ENCODE measurements around the gene ASGR1.
"Not testable (repeated sequence)": the region's sequence is repeated elsewhere in the genome, so short reads cannot be mapped to it uniquely, and the experiment has no call there.

The ASGR1 gene

GRCh38 chr17:7147772-7148171, 31.4 kb downstream of the ASGR1 start:
- DNase-seq, result no peak

DNA sequence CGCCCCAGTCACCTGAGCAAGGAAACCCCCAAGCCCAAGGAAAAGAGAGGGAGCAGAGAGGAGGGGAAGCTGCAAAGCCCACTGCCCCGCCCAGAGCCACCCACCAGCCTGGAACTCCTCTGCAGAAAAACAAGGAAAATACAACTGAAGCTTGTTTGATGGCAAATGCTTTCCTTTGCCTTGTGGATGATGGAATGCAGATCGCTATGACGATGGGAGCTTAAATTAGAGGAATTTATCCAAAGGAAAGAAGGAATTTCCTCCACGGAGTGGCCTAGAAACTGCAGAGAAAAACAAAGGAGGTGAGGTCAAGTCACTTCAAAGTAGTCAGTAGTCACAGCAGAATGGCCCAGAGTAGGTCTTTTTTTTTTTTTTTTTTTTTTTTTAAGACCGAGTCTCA, 33.1 kb downstream of the ASGR1 start:
- DNase-seq, result no peak

GRCh38 chr17:7144213-7144612, 35.0 kb downstream of the ASGR1 start:
- no peak for DNase-seq

DNA sequence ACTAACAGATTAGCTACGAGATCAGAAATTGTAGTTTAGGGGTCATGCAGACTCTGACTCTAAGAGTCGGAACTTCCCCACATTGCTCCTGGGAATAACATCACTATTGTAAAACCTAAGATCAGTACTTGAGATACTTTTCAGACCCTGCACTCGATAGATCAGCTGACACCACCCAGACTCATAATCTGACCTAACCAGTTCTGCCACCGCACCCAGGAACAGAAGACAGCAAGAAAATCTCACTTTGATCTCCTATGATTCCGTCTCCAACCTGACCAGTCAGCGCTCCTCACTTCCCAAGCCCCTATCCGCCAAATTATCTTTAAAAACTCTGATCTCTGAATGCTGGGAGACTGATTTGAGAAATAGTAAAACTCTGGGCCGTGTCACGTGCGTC, 37.3 kb downstream of the ASGR1 start:
- DNase-seq, result no peak

DNA sequence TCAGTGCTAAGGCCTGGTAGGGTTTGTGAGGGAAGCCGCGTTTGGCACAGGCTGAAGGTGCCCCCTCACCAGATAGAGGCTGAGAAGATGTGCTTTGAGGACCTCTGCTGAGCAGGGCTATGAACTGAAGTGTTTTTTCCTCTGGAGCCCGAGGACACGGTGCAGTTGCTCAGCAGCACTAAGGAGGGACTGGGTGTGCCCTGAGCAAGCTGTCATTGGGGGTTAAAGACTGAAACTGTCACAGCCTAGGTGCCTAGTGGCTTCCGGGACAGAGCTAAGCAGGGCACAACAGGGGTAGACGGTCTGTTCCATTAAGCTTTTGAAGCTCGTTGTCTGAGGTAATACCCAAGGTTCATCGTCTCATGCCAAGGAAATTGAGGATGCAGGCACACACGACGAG, 39.8 kb downstream of the ASGR1 start:
- DNase-seq, result no peak

DNA sequence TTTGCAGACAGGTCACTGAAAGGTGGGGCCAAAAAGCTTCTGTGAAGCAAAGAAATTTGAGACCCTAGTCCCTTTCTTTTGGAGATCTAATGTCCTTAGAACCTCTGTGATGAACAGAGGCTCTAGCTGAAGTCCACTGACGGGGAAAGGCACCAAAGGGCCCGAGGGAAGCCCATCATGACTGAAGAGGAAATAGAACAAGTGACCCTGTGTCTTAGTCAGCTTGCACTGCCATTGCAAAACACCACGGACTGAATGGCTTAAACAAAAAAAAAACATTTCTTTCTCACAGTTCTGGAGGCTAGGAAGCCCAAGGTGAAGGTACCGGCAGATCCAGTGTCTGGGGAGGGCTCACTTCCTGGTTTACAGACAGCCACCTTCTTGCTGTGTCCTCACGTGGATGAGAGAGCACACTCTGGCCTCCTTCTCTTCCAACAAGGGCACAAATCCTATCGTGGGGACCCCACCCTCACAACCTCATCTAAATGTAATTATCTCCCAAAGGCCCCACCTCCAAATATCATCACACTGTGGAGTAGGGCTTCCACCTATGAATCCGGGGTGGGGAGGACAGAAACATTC, 40.3 kb downstream of the ASGR1 start:
- DNase-seq, result no peak

GRCh38 chr17:7137171-7137943, 41.8 kb downstream of the ASGR1 start:
- no peak for DNase-seq

GRCh38 chr17:7136266-7136877, 42.8 kb downstream of the ASGR1 start:
- DNase-seq, result peak; percentile 82 to 86

GRCh38 chr17:7133916-7134315, 45.3 kb downstream of the ASGR1 start:
- no peak for DNase-seq

- peak; percentile 39 to 45 for DNase-seq
These were observed 45.7 kb downstream of the ASGR1 start for GRCh38 chr17:7133424-7133823.

DNA sequence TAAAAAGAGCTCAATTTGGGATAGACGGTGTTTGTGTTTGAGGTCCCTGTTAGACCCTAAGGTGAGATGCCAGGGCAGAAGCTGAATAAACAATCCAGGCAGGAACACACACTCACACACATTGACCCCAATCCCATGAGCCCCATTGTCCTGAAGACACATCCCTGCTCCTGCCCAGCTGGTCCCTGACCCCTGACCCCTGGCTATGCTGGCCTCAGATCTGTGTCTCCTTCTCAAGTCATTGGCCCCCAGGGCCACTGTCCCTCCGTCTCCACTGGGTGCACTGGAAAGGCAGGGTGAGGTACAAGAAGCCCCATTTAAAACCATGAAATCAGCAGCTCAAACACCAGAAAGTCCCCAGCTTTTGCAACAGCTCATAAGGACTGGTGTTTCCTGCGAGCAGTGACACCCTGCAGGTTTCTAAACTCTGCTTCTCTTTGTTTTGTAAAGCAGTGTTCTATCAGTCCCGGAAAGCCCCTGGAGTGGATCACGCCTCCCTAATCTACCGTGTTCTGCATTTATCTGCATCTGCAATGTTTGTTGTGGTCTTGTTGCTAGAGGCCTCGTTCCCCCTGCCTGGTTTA, 46.6 kb downstream of the ASGR1 start:
- peak; percentile 38 to 56 for DNase-seq

DNA sequence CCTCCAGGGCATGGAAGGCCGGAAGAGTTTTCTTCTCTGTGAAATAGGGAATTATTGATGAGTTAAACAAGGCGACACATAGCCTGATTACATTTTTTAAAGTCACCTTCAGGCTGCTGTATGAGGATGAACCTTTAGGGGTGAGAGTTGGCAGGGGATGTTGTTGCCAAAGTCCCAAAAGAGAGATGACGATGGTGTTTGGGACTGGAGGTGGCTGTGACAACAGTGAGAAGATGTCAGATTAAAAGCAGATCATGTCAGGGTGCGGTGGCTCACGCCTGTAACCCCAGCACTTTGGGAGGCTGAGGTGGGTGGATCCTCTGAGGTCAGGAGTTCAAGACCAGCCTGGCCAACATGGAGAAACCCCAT, 47.8 kb downstream of the ASGR1 start:
- DNase-seq, result no peak

- no peak for DNase-seq
These were observed 48.3 kb downstream of the ASGR1 start for GRCh38 chr17:7130621-7131422.

DNA sequence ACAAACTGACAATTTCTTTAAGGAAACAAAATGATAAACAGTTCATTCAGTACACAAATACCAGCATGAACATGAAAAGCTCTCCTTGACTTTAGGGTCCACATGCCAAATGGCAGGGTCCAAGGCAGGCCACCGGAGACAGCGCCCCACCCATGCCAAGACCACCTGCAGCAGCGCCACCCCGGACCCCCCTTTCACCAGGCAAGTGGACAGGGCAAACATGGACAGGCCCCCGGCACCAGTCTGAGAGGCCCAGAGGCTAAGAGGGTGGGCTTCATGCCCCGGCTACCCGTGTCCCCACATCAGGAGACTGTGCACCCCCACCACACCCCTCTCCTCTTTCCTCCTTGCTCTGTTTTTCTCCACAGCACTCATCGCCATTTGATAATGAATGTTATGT, 49.9 kb downstream of the ASGR1 start:
- no peak for DNase-seq

- no peak for DNase-seq
These were observed 51.0 kb downstream of the ASGR1 start for GRCh38 chr17:7128160-7128559.

DNA sequence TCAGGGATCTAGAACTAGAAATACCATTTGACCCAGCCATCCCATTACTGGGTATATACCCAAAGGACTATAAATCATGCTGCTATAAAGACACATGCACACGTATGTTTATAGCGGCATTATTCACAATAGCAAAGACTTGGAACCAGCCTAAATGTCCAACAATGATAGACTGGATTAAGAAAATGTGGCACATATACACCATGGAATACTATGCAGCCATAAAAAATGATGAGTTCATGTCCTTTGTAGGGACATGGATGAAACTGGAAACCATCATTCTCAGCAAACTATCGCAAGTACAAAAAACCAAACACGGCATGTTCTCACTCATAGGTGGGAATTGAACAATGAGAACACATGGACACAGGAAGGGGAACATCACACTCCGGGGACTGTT, 51.7 kb downstream of the ASGR1 start:
- DNase-seq, result not testable (repeated sequence)

- not testable (repeated sequence) for DNase-seq
These were observed 52.8 kb downstream of the ASGR1 start for GRCh38 chr17:7126386-7126785.

GRCh38 chr17:7124923-7125322, 54.2 kb downstream of the ASGR1 start:
- DNase-seq, result no peak

- no peak for DNase-seq
These were observed 55.3 kb downstream of the ASGR1 start for GRCh38 chr17:7123844-7124243.
